Measurements from ENCODE around the gene ESRRB.
"Not testable (repeated sequence)": the region's sequence is repeated elsewhere in the genome, so short reads cannot be mapped to it uniquely, and the experiment has no call there.

ESRRB gene

DNA sequence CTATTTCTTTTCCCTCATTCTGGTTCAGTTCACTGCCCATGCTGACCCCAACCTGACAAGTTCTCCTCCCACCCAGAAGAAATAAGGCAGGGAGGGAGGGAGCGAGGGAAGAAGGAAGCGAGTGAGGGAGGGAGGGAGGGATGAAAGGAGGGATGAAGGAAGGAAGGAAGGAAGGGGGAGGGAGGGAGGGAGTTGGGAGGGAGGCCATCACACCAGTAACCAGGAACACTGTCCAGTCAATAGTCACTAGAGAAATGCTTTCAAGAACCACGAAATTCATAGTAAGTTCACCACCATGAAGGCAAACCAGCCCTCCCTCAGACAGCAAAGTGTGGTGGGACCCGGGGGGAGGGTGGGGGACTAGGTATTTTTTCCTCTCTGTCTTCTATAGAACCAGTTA is 142.4 kb downstream of the ESRRB start:
- H3K4me3 ChIP-seq (ENCODE audit: low read length) = no peak overlapping the region
- no peak for DNase-seq (ENCODE audit: low read depth)
- TF ChIP-seq, protein P1, sequence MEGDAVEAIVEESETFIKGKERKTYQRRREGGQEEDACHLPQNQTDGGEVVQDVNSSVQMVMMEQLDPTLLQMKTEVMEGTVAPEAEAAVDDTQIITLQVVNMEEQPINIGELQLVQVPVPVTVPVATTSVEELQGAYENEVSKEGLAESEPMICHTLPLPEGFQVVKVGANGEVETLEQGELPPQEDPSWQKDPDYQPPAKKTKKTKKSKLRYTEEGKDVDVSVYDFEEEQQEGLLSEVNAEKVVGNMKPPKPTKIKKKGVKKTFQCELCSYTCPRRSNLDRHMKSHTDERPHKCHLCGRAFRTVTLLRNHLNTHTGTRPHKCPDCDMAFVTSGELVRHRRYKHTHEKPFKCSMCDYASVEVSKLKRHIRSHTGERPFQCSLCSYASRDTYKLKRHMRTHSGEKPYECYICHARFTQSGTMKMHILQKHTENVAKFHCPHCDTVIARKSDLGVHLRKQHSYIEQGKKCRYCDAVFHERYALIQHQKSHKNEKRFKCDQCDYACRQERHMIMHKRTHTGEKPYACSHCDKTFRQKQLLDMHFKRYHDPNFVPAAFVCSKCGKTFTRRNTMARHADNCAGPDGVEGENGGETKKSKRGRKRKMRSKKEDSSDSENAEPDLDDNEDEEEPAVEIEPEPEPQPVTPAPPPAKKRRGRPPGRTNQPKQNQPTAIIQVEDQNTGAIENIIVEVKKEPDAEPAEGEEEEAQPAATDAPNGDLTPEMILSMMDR (IDR thresholded peaks at IDR 0.05; ENCODE audit: insufficient read depth, low read depth, low read length, missing control alignments) = no peak

DNA sequence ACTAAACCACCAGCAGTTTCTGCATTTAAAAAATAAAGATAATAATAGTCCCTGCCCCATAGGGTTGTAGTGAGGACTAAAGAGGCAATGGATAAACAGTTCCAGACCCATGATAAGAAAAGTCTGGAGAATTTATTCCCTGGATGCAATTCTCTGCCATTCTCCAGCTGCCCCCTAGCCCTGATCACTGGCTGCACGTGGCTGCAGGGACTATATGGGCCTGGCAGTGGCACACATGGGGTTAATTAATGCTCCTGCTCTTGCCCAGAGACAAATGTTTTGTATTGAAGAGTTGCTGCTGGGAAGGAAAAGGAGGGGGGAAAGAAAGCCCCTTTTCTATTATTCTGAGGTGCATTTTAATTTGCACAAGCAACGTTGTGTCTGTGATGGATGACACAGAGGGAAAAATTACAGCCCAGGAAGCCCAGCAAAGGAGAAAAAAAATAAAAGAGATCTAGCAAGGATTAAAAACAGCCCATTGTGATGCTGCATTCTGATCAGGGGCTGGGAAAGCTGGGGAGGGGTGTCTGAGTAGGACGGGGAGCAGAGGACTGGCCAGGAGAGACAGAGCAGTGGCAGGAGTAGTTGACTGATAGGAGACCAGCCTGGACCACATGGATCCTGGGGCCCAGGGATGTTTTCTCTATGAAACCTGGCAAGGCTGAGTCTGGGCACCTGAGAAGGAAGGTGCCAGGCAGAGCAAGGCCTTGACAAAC is 149.3 kb downstream of the ESRRB start:
- H3K4me3 ChIP-seq (ENCODE audit: low read length) = no peak overlapping the region

DNA sequence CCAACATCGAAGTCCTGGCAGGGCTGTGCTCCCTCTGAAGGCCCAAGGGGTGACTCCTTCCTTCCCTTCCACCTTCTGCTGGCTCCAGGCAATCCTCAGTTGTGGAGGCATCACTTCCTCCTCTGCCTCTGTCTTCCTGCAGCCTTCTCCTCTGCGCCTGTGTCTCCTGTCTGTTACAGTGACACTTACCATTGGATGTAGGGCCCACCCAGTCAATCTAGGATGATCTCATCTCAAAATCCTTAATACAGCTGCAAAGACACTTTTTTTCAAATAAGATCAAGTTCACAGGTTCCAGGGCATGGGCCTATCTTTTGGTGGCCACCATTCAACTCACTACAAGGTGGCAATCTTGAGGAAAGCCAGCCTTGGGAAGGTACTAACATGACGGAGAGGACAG is 155.1 kb downstream of the ESRRB start:
- H3K4me3 ChIP-seq (ENCODE audit: low read length) = no peak overlapping the region
- TF ChIP-seq, protein P1 (IDR thresholded peaks at IDR 0.05; ENCODE audit: insufficient read depth, low read depth, low read length, missing control alignments) = no peak
- no peak for DNase-seq (ENCODE audit: low read depth)

More for the DNA sequence above, 149.3 kb downstream of the ESRRB start:
- DNase-seq (ENCODE audit: low read depth) = no peak
- TF ChIP-seq, protein P1 (IDR thresholded peaks at IDR 0.05; ENCODE audit: insufficient read depth, low read depth, low read length, missing control alignments) = no peak

DNA sequence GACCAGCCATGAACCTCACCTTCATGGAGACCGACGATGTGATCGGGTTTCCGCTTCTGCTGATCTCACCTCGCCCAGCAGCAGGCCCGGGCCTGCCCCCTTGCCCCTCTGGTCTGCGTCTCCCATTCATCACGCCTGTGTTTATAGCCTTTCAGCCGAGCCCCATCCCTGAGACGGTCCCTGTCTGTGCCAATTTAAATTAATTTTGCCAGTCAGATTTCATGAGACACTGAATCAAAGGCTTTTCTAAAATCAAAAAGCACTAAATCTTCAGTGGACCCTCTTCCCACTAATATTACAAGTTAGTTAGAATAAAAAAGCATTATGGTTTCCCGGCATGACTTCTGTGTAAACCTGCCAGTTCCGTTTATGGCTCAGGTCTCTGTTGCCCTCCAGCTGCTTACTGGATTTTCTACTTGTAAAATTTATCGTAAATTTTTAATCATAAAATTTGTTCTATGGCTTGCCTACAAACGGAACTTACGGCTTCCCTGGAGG is 155.9 kb downstream of the ESRRB start:
- DNase-seq (ENCODE audit: low read depth) = peak; percentile 44
- H3K4me3 ChIP-seq (ENCODE audit: low read length) = no peak overlapping the region
- TF ChIP-seq, protein P1 (IDR thresholded peaks at IDR 0.05; ENCODE audit: insufficient read depth, low read depth, low read length, missing control alignments) = no peak

DNA sequence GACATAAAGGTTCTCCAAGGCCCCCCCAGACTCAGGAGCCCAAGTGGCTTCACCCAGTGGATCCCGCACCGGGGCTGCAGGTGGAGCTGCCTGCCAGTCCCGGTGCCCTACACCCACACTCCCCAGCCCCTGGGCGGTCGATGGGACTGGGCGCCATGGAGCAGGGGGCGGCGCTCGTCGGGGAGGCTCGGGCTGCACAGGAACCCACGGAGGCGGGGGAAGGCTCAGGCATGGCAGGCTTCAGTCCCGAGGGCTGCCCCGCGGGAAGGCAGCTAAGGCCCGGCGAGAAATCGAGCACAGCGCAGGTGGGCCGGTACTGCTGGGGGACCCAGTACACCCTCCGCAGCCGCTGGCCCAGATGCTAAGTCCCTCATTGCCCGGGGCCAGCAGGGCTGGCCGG is 160.7 kb downstream of the ESRRB start:
- not testable (repeated sequence) for H3K4me3 ChIP-seq (ENCODE audit: low read length); DNase-seq (ENCODE audit: low read depth)

DNA sequence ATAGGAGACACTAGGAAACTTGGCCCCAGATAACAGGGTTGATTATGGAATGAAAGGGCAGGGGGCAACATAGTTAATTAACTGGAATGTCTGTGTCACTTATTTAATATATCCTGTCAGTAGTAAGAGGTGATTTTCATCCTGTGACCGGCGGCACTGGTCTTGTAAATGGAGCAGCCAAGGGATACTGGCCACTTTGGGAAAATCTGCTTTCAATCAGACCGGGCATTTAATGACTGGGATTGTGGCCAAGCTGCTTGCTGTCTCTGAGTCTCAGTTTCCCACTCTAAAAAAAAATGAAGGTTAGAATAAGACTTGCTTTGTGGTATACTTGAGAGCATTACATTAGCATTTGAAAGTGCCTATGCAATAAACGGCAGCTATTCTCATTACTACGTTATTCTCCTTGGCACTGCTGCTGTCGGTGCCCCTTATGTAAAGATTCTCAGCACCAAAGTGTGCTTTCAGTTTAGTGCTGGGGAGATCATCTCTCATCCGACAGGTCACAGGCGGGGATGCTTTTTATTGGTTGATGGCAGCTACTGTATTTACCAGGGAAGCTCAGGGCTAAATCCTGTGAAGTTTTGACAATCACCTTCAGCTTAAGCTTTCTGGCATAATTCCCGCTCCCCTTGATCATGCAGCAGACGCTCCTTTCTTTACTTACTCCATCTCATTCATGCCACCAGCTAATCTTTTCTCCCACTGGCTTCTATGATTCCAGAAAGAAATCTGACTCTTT is 162.1 kb downstream of the ESRRB start:
- TF ChIP-seq, protein P1 (IDR thresholded peaks at IDR 0.05; ENCODE audit: insufficient read depth, low read depth, low read length, missing control alignments) = no peak
- H3K4me3 ChIP-seq (ENCODE audit: low read length) = no peak overlapping the region
- no peak for DNase-seq (ENCODE audit: low read depth)

DNA sequence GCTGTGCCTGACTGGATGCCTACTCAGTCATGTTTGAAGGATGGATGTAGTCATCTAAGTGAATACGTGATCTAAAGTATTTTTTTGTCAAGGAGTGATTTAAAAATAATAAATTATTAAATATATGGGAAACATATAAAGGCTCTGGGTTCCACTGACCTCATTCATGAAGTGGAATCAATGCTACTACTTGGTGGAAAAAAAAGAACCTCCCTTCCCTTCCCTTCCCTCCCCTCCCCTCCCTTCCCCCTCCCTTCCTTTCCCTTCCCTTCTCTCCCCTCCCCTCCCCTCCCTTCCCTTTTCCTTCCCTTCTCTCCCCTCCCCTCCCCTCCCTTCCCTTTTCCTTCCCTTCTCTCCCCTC is 162.7 kb downstream of the ESRRB start:
- DNase-seq (ENCODE audit: low read depth) = no peak
- no peak overlapping the region for H3K4me3 ChIP-seq (ENCODE audit: low read length)
- TF ChIP-seq, protein P1 (IDR thresholded peaks at IDR 0.05; ENCODE audit: insufficient read depth, low read depth, low read length, missing control alignments) = no peak
